ENCODE measurements around the gene ERGIC2. TPM values are rescaled to one million over a fixed set of nuclear protein-coding genes. Genes with fewer than 3 reads are reported as not detected.

Gene ERGIC2
- total and polyA plus RNA-seq, 11 donors, result 45.5 to 134 (median 84.8) TPM

- no peaks in the 10 kb centered on the region for H3K9me3 ChIP-seq
- DNase-seq, result no peak
- H3K4me1 ChIP-seq, result peaks cover 0 to 17% (median 0%) of the 10 kb centered on the region in 12 donors
- peaks cover 0 to 98% (median 82%) of the 10 kb centered on the region in 9 donors for H3K36me3 ChIP-seq
- intact Hi-C loops (cut with DNase I), result no loop called here
- WGBS, 4 donors, result 68 to 78% (median 70%) methylated on average over 2 of the region's 2 CpGs
- H3K27me3 ChIP-seq, result no peaks in the 10 kb centered on the region
- peak in 3 of 4 donors; percentile 64 to 84 (median 73) for ATAC-seq
- TF ChIP-seq, protein P1, sequence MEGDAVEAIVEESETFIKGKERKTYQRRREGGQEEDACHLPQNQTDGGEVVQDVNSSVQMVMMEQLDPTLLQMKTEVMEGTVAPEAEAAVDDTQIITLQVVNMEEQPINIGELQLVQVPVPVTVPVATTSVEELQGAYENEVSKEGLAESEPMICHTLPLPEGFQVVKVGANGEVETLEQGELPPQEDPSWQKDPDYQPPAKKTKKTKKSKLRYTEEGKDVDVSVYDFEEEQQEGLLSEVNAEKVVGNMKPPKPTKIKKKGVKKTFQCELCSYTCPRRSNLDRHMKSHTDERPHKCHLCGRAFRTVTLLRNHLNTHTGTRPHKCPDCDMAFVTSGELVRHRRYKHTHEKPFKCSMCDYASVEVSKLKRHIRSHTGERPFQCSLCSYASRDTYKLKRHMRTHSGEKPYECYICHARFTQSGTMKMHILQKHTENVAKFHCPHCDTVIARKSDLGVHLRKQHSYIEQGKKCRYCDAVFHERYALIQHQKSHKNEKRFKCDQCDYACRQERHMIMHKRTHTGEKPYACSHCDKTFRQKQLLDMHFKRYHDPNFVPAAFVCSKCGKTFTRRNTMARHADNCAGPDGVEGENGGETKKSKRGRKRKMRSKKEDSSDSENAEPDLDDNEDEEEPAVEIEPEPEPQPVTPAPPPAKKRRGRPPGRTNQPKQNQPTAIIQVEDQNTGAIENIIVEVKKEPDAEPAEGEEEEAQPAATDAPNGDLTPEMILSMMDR (IDR thresholded peaks at IDR 0.05), result no peak
- TF ChIP-seq POLR2A (IDR thresholded peaks at IDR 0.05), result no peak
- H3K4me3 ChIP-seq, result no peak overlapping the region
- peak overlapping the region in 8 of 12 donors; percentile 13 to 56 (median 36) for H3K27ac ChIP-seq
These were observed 37.8 kb downstream of the ERGIC2 start for GRCh38 chr12:29343022-29343799.

GRCh38 chr12:29337325-29337724, 43.6 kb downstream of the ERGIC2 start:
- no peak overlapping the region for H3K4me3 ChIP-seq
- no peaks in the 10 kb centered on the region for H3K27me3 ChIP-seq
- H3K9me3 ChIP-seq, result no peaks in the 10 kb centered on the region
- ATAC-seq (no peak), DNase-seq (no peak)
- TF ChIP-seq POLR2A (IDR thresholded peaks at IDR 0.05), result no peak
- TF ChIP-seq, protein P1 (IDR thresholded peaks at IDR 0.05), result no peak
- intact Hi-C loops (cut with DNase I), result no loop called here
- 87 to 97% (median 96%) methylated on average over 1 of the region's 1 CpG for WGBS, 4 donors
- H3K36me3 ChIP-seq, result peaks cover 0 to 72% (median 41%) of the 10 kb centered on the region in 9 donors
- no peak overlapping the region for H3K27ac ChIP-seq
- H3K4me1 ChIP-seq, result no peaks in the 10 kb centered on the region

DNA sequence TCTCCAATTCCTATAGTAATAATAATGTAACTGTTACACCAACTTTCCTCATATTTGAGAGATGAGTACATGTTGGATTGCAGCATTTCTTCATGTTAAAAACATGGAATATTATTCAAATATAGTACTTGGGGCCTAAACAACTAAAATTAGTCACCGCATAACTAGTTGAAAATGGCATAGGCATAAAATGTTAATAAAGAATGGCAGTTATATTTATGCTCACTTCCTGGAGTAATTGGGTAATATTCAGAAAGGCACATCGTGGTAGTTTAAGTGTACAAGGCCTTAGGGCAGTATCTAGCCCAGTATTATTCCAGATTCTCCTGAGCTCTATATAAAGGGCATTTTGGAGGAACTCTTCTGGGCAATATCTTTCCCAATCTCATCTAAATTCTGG, 46.0 kb downstream of the ERGIC2 start:
- Histone ChIP-seq H3K27me3 (no peaks in the 10 kb centered on the region), H3K4me3 (no peak overlapping the region), H3K9me3 (no peaks in the 10 kb centered on the region), H3K4me1 (no peaks in the 10 kb centered on the region), H3K36me3 (peaks cover 0 to 58% (median 17%) of the 10 kb centered on the region in 9 donors), H3K27ac (no peak overlapping the region)
- intact Hi-C loops (cut with DNase I), result no loop called here
- 88 to 96% (median 93%) methylated on average over 2 of the region's 2 CpGs for WGBS, 4 donors
- no peak for ATAC-seq
- no peak for TF ChIP-seq POLR2A (IDR thresholded peaks at IDR 0.05)
- TF ChIP-seq, protein P1 (IDR thresholded peaks at IDR 0.05), result no peak
- DNase-seq, result no peak

- H3K27ac ChIP-seq, result no peak overlapping the region
- no peak for TF ChIP-seq POLR2A (IDR thresholded peaks at IDR 0.05)
- TF ChIP-seq, protein P1 (IDR thresholded peaks at IDR 0.05), result no peak
- no peak overlapping the region for H3K4me3 ChIP-seq
- H3K27me3 ChIP-seq, result no peaks in the 10 kb centered on the region
- intact Hi-C loops (cut with DNase I), result no loop called here
- ATAC-seq (no peak), DNase-seq (no peak)
- no peaks in the 10 kb centered on the region for H3K4me1 ChIP-seq
- H3K9me3 ChIP-seq, result no peaks in the 10 kb centered on the region
- WGBS, 4 donors, result 0% methylated on average over 1 of the region's 1 CpG
- peaks cover 0 to 47% (median 6%) of the 10 kb centered on the region in 9 donors for H3K36me3 ChIP-seq
These were observed 47.8 kb downstream of the ERGIC2 start for GRCh38 chr12:29333178-29333577.

Data from heart left ventricle (tissue), 16 donors.